OCI-LY1 (cell line): ENCODE measurements around the gene MAP3K20.

ENCODE experiments used
- EZH2 ChIP-seq: fragments of 200-600 bp; sonication (generic), shearing (Covaris generic); IDR thresholded peaks from 2 replicates; pipeline ENCODE4 v1.8.0; 2017; ENCODE audit warnings: borderline replicate concordance, mixed run types, mild to moderate bottlenecking, antibody characterized with exemption, low read length, moderate library complexity, mixed read lengths
- TF ChIP-seq, protein P1 (sequence below): fragments of 200-600 bp; sonication (generic), shearing (Covaris generic); IDR thresholded peaks from 2 replicates; pipeline ENCODE4 v1.5.1; 2017; ENCODE audit warnings: mild to moderate bottlenecking, antibody characterized with exemption, low read length, moderate library complexity, mixed read lengths

DNA sequence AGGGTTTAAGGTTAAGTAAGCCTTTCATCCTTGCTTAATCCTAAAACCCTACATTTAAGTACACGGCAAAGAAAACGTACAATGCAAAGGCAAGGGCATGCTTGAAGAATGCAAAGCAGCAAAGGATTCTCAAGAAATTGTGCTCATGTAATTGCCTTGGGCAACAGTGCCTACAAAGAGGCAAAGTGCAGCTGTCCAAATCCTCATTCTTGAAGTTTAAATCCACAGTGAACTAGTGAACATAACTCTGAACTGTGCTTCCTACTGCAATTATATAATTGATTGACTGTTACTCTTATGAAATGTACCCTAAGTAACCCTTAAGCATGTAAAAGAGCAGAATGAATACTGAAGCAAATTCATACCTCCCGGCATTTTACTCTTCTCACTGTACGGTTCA lies 85.4 kb downstream of the MAP3K20 start:
- TF ChIP-seq, protein P1, sequence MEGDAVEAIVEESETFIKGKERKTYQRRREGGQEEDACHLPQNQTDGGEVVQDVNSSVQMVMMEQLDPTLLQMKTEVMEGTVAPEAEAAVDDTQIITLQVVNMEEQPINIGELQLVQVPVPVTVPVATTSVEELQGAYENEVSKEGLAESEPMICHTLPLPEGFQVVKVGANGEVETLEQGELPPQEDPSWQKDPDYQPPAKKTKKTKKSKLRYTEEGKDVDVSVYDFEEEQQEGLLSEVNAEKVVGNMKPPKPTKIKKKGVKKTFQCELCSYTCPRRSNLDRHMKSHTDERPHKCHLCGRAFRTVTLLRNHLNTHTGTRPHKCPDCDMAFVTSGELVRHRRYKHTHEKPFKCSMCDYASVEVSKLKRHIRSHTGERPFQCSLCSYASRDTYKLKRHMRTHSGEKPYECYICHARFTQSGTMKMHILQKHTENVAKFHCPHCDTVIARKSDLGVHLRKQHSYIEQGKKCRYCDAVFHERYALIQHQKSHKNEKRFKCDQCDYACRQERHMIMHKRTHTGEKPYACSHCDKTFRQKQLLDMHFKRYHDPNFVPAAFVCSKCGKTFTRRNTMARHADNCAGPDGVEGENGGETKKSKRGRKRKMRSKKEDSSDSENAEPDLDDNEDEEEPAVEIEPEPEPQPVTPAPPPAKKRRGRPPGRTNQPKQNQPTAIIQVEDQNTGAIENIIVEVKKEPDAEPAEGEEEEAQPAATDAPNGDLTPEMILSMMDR: no peak
- TF ChIP-seq EZH2: no peak
